ENCODE measurements around the gene MBD5. TPM values are rescaled to one million over a fixed set of nuclear protein-coding genes. Genes with fewer than 3 reads are reported as not detected.

Gene MBD5
- total RNA-seq, 4 donors from 2014 or later: 22.9 to 44.2 (median 40.2) TPM

- no peak overlapping the region for H3K4me3 ChIP-seq
- DNase-seq: no peak
- no peaks in the 10 kb centered on the region for H3K9me3 ChIP-seq
- H3K4me1 ChIP-seq: peaks cover 0 to 4% (median 0%) of the 10 kb centered on the region in 4 donors
- no peak overlapping the region for H3K27ac ChIP-seq
- TF ChIP-seq CTCF (IDR thresholded peaks at IDR 0.05) (no peak), POLR2A (IDR thresholded peaks at IDR 0.05) (no peak)
- no peaks in the 10 kb centered on the region for H3K27me3 ChIP-seq
- H3K36me3 ChIP-seq: no peaks in the 10 kb centered on the region
Observed at GRCh38 chr2:148065936-148066335, 45.0 kb downstream of the MBD5 start.

DNA sequence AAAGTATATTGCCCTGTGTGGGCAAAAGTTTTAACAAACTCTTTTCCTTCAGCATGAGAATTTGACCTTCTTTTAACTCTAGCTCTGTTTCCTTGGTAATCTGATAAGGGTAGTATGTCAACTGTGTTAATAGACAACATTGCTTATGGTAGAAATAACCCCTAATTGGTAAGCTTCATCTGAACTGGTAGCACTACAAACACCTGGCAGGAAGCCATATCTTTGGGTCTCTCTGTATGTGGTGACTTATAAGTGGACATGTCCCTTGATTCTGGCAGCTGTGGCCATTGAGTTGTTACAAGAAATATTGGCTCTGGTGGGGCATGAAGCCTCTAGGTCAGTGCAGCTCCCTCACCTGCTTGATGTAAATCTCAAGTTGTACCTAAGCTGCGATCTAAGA is 46.9 kb downstream of the MBD5 start:
- H3K9me3 ChIP-seq: no peaks in the 10 kb centered on the region
- H3K4me3 ChIP-seq: no peak overlapping the region
- TF ChIP-seq CTCF (IDR thresholded peaks at IDR 0.05) (no peak), POLR2A (IDR thresholded peaks at IDR 0.05) (no peak)
- no peak for DNase-seq
- H3K36me3 ChIP-seq: no peaks in the 10 kb centered on the region
- peaks cover 0 to 4% (median 0%) of the 10 kb centered on the region in 4 donors for H3K4me1 ChIP-seq
- H3K27me3 ChIP-seq: no peaks in the 10 kb centered on the region
- H3K27ac ChIP-seq: no peak overlapping the region

DNA sequence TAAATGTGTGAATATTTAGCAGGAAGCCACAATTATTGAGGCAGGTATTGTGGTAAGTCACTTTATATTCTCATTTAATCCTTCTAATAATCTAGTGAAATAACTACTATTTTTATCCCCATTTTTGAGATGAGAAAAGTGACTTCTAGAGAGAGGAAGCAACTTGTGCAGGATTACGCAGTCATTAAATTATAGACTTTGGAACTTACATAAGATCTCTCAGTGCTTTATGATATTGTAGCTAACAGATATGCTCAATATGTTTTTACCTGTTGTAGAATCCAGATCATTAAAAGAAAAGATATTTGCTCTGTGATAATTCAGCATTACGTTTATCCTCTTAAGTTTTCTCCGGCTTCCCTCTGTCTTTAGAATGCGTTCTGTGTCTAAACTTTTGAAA is 50.5 kb downstream of the MBD5 start:
- DNase-seq: no peak
- Histone ChIP-seq H3K9me3 (no peaks in the 10 kb centered on the region), H3K36me3 (no peaks in the 10 kb centered on the region), H3K4me3 (no peak overlapping the region), H3K27ac (no peak overlapping the region), H3K4me1 (no peaks in the 10 kb centered on the region), H3K27me3 (no peaks in the 10 kb centered on the region)
- no peak for TF ChIP-seq POLR2A (IDR thresholded peaks at IDR 0.05)
- no peak for TF ChIP-seq CTCF (IDR thresholded peaks at IDR 0.05)

GRCh38 chr2:148096012-148096411 is 75.1 kb downstream of the MBD5 start:
- no peaks in the 10 kb centered on the region for H3K27me3 ChIP-seq
- no peaks in the 10 kb centered on the region for H3K36me3 ChIP-seq
- no peak overlapping the region for H3K4me3 ChIP-seq
- peaks cover 0 to 3% (median 0%) of the 10 kb centered on the region in 4 donors for H3K9me3 ChIP-seq
- H3K27ac ChIP-seq: no peak overlapping the region
- no peaks in the 10 kb centered on the region for H3K4me1 ChIP-seq
- DNase-seq: no peak
- TF ChIP-seq POLR2A (IDR thresholded peaks at IDR 0.05) (no peak), CTCF (IDR thresholded peaks at IDR 0.05) (no peak)

- no peak for DNase-seq
- Histone ChIP-seq H3K4me1 (no peaks in the 10 kb centered on the region), H3K36me3 (no peaks in the 10 kb centered on the region), H3K27ac (no peak overlapping the region), H3K4me3 (no peak overlapping the region), H3K27me3 (no peaks in the 10 kb centered on the region), H3K9me3 (no peaks in the 10 kb centered on the region)
- TF ChIP-seq CTCF (IDR thresholded peaks at IDR 0.05) (no peak), POLR2A (IDR thresholded peaks at IDR 0.05) (no peak)
Observed at GRCh38 chr2:148102641-148103040, 81.8 kb downstream of the MBD5 start.

GRCh38 chr2:148103946-148104345 is 83.1 kb downstream of the MBD5 start:
- TF ChIP-seq CTCF (IDR thresholded peaks at IDR 0.05) (no peak), POLR2A (IDR thresholded peaks at IDR 0.05) (no peak)
- H3K9me3 ChIP-seq: no peaks in the 10 kb centered on the region
- no peaks in the 10 kb centered on the region for H3K4me1 ChIP-seq
- DNase-seq: no peak
- H3K27ac ChIP-seq: no peak overlapping the region
- no peaks in the 10 kb centered on the region for H3K36me3 ChIP-seq
- no peaks in the 10 kb centered on the region for H3K27me3 ChIP-seq
- H3K4me3 ChIP-seq: no peak overlapping the region

Measured in Peyer's patch (tissue), 4 donors.